GM23248 (cell line): ENCODE data around the gene SOX8.

Source experiments
- EZH2 ChIP-seq: fragments of 200-600 bp; sonication (generic); IDR thresholded peaks from 2 replicates; pipeline ENCODE4 v1.6.1; 2018; ENCODE audit warnings: antibody characterized with exemption, mild to moderate bottlenecking; ENCODE audit not compliant: insufficient read depth, poor library complexity, severe bottlenecking
- EZH2phosphoT487 ChIP-seq: fragments of 200-600 bp; sonication (generic); IDR thresholded peaks from 2 replicates; pipeline ENCODE4 v1.6.1; 2018; ENCODE audit warnings: antibody characterized with exemption, moderate library complexity, mild to moderate bottlenecking, low read depth; ENCODE audit not compliant: insufficient read depth

DNA sequence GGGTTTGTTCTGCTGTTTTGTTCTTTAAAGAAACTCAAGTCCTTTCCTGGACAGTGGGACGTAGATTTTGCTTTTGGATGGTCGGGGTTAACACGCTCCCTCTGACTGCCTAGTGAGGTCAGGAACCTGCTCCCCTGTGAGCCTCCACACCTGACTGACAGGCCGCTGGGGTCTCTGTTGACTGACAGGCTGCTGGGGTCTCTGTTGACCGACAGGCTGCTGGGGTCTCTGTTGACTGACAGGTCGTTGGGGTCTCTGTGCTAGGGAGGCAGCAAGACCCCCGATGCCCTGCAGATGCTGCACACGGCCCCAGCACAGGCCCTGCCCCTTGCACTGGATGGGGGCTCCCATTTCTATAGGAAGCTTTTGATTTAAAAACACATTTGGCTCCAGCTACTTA is 44.3 kb upstream of the SOX8 start:
- TF ChIP-seq EZH2 (no peak), EZH2phosphoT487 (no peak)
